ENCODE results near the gene DPH6. TPM values are rescaled to one million over a fixed set of nuclear protein-coding genes. Genes with fewer than 3 reads are reported as not detected.

The DPH6 gene
- polyA plus RNA-seq, 1 donor: 16.6 TPM

DNA sequence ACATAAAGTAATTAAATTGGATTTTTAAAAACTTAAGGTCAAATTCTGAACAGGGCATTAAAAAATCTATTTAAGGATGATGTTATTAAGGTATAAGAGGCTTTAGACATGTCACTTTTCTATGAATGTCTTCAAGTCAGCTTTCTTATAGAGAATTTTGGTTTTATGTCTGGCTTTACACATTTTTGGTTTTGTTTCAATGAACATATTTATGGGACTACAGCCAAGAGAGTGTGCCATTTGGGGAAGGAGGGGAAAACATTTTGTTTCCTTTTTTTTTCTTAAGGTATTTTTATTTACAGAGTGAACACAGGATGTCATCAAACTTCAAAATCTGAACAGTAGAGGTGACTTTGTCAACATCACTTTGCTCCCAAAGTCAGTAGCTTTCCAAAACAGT lies 222.8 kb downstream of the DPH6 start:
- Histone ChIP-seq H3K36me3 (ENCODE audit: control insufficient read depth, insufficient read depth, low read length) (no peaks in the 10 kb centered on the region), H3K27me3 (ENCODE audit: control insufficient read depth, insufficient read depth, low read length) (no peaks in the 10 kb centered on the region), H3K4me1 (ENCODE audit: control insufficient read depth, insufficient read depth, low read length) (no peaks in the 10 kb centered on the region), H3K9me3 (ENCODE audit: control insufficient read depth, low read depth, low read length) (no peaks in the 10 kb centered on the region), H3K4me3 (ENCODE audit: low read length) (no peak overlapping the region), H3K27ac (ENCODE audit: low read length) (no peak overlapping the region)
- DNase-seq: no peak

DNA sequence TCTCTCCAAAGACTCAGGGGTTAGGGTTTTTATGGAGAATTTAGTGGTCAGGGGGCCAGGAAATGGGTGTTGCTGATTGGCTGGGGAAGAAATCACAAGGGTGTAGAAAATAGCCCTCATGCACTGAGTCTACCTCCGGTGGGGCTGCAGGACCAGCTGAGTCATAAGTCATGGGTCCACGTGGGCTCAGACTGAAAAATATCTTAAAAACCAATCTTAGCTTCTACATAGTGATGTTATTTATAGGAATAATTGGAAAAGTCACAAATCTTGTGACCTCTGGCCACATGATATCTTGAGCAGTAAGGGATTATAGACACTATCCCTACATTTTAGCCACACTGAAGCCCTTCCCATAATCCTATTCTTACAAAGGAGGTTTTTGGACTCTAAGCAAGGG lies 224.0 kb downstream of the DPH6 start:
- H3K27me3 ChIP-seq (ENCODE audit: control insufficient read depth, insufficient read depth, low read length): no peaks in the 10 kb centered on the region
- H3K27ac ChIP-seq (ENCODE audit: low read length): no peak overlapping the region
- WGBS (ENCODE audit: insufficient coverage, low lambda C conversion rate): no CpG with 5 or more reads among the region's 2 CpGs
- no peaks in the 10 kb centered on the region for H3K4me1 ChIP-seq (ENCODE audit: control insufficient read depth, insufficient read depth, low read length)
- DNase-seq: no peak
- no peaks in the 10 kb centered on the region for H3K36me3 ChIP-seq (ENCODE audit: control insufficient read depth, insufficient read depth, low read length)
- no peaks in the 10 kb centered on the region for H3K9me3 ChIP-seq (ENCODE audit: control insufficient read depth, low read depth, low read length)
- H3K4me3 ChIP-seq (ENCODE audit: low read length): no peak overlapping the region

- Histone ChIP-seq H3K27ac (ENCODE audit: low read length) (no peak overlapping the region), H3K36me3 (ENCODE audit: control insufficient read depth, insufficient read depth, low read length) (no peaks in the 10 kb centered on the region), H3K9me3 (ENCODE audit: control insufficient read depth, low read depth, low read length) (no peaks in the 10 kb centered on the region), H3K4me1 (ENCODE audit: control insufficient read depth, insufficient read depth, low read length) (no peaks in the 10 kb centered on the region), H3K4me3 (ENCODE audit: low read length) (no peak overlapping the region), H3K27me3 (ENCODE audit: control insufficient read depth, insufficient read depth, low read length) (no peaks in the 10 kb centered on the region)
- no peak for DNase-seq
Measured at GRCh38 chr15:35320911-35321310, 225.1 kb downstream of the DPH6 start.
